Stimulated activated CD4-positive, alpha-beta T cell treated with anti-CD3 and anti-CD28 coated beads, Interleukin-1b, Interleukin-23, amount 100 ng/mL, for 48 hours (primary cell): Measurements from ENCODE around the gene ALB.

Experiments
- DNase-seq: peaks from one replicate; pipeline ENCODE4 v3.0.0-alpha.2; 2020

Gene ALB

DNA sequence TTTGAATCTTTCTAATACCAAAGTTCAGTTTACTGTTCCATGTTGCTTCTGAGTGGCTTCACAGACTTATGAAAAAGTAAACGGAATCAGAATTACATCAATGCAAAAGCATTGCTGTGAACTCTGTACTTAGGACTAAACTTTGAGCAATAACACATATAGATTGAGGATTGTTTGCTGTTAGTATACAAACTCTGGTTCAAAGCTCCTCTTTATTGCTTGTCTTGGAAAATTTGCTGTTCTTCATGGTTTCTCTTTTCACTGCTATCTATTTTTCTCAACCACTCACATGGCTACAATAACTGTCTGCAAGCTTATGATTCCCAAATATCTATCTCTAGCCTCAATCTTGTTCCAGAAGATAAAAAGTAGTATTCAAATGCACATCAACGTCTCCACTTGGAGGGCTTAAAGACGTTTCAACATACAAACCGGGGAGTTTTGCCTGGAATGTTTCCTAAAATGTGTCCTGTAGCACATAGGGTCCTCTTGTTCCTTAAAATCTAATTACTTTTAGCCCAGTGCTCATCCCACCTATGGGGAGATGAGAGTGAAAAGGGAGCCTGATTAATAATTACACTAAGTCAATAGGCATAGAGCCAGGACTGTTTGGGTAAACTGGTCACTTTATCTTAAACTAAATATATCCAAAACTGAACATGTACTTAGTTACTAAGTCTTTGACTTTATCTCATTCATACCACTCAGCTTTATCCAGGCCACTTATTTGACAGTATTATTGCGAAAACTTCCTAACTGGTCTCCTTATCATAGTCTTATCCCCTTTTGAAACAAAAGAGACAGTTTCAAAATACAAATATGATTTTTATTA lies 28.3 kb downstream of the ALB start:
- DNase-seq: no peak

DNA sequence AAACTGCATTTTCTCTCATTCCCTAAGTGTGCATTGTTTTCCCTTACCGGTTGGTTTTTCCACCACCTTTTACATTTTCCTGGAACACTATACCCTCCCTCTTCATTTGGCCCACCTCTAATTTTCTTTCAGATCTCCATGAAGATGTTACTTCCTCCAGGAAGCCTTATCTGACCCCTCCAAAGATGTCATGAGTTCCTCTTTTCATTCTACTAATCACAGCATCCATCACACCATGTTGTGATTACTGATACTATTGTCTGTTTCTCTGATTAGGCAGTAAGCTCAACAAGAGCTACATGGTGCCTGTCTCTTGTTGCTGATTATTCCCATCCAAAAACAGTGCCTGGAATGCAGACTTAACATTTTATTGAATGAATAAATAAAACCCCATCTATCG lies 29.1 kb downstream of the ALB start:
- no peak for DNase-seq

DNA sequence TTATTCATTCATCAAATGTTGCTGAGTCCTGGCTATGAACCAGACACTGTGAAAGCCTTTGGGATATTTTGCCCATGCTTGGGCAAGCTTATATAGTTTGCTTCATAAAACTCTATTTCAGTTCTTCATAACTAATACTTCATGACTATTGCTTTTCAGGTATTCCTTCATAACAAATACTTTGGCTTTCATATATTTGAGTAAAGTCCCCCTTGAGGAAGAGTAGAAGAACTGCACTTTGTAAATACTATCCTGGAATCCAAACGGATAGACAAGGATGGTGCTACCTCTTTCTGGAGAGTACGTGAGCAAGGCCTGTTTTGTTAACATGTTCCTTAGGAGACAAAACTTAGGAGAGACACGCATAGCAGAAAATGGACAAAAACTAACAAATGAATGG lies 30.2 kb downstream of the ALB start:
- DNase-seq: no peak

DNA sequence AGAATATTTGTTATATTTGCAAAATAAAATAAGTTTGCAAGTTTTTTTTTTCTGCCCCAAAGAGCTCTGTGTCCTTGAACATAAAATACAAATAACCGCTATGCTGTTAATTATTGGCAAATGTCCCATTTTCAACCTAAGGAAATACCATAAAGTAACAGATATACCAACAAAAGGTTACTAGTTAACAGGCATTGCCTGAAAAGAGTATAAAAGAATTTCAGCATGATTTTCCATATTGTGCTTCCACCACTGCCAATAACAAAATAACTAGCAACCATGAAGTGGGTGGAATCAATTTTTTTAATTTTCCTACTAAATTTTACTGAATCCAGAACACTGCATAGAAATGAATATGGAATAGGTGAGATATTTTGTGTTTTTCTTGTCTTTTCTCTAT lies 31.9 kb downstream of the ALB start, which contains the start of gene AFP:
AFP (plus strand) TSS at position 238 of the 400 bp plus-strand sequence; CDS start at position 280, 42 bp downstream.
- no peak for DNase-seq

DNA sequence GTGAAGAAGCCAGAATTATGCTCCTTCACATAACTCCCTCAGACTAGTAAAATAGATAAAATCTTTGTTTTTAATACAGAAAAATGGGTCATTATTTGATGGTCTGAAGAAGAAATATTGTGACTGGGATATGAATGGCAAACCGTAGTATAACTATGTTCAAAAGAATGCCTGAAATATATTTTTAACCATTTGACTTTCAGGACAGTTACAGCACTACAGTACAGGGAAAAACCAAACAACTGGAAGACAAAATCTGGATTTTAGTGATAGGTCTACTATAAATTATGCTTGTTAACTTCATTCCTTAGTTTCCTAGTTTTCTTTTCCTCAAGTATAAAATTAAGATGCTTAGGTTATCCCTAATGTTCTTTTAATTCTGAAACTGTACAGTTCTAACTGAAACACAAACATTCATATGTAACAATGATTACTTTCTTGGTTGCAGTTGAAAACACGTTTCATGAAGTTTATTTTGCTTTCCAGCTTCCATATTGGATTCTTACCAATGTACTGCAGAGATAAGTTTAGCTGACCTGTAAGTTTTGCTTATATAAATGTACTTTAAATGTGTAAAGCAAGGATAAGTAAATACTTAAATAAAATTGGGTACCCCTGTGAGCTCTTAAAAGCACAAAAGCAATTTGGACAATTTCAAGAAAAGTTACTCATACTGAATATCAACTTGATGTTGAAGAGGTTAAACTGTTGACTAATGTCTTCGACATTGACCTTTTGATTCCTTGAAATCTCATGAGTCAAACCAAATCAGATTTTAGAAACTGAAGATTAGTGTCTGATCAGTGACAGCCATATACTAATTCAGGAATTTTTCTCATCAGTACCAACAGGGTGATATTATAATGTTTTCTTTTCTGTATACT lies 32.8 kb downstream of the ALB start:
- no peak for DNase-seq

DNA sequence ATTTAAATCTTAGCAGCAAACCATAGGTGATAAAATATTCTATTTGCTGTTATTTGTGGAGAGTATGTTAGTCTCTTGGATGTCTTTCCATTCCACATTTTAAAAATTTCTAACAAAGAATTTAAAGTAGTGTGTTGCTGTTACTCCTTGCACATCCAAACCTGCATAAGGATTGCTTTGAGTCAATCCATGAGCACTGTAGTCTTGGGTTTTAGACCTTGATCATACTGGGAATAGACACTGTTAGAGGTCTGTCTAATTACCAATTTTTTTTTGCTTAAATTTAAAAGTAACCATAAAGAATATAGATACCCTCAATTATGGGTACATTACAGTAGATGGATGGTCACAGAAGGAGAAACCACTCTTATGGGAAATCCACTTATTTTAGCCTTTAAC lies 33.5 kb downstream of the ALB start:
- DNase-seq: no peak

DNA sequence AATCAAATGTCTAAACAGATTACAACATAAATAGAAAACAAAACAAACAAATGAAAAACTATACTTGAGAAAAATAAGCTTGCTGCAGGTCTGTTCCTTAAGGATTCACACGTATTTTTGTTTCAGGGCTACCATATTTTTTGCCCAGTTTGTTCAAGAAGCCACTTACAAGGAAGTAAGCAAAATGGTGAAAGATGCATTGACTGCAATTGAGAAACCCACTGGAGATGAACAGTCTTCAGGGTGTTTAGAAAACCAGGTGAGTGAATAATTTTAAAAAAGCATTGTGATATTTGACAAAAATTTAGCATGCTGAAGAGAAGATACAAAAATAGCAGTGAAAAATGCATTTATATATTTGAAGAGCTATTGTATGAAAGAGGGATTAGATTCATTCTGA lies 34.0 kb downstream of the ALB start:
- DNase-seq: no peak

DNA sequence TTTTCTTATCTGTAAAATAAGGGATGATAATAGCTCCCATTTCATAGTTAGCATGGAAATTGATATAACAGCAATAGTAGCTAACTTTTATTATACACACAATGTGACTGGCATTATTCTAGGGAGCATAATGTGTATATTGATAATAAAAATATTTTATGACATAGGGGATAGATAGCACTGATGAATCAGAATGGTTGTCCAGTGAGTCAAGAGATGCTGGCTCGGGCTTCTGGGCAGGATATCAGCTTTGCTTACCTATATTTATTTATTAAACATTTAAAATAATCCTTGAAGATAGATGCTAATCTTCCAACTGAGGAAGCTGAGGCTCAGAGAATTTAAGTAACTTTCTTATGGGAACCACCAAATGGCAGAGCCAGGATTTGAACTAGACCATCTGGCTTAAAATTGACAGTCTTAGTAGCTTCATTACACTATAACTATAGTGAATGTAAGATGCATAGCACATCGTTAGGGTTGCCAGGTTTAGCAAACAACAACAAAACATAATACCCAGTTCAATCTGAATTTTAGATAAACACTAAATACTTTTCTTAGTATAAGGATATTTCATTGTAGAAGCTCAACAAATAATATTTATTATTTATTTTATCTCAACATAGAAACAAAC lies 34.6 kb downstream of the ALB start:
- DNase-seq: no peak

DNA sequence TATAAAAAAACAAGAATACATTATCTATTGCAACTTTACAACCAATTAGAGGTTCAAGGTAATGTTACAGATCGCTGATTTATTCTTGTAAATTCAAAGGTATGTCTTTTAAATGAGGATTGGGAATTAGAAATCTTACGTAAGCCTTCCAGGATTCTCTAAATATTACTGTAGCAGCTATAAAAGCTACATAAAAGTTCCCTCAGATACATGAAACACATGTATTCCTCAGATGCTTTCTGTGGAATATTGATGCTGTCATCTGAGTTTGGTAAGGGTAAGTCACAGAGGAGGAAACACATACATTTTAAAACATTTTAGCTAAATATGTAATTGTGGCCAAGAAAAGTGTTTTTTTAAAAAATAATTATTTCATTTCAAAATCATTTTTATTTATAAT lies 35.4 kb downstream of the ALB start:
- DNase-seq: no peak

DNA sequence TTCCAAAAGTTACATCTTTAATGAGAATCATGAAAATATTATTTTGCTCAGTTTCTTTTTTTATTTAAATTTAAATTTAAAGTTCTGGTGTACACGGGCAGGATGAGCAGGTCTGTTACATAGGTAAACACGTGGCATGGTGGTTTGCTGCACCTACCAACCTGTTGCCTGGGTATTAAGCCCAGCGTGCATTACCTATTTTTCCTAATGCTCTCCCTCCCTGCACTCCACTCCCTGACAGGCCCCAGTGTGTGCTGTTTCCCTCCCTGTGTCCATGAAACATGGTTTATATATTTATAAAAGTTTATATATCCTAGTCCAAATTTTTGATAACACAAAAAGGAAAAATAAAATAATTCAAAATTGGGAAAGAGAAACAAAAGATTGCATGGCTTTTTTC lies 35.9 kb downstream of the ALB start:
- DNase-seq: no peak

DNA sequence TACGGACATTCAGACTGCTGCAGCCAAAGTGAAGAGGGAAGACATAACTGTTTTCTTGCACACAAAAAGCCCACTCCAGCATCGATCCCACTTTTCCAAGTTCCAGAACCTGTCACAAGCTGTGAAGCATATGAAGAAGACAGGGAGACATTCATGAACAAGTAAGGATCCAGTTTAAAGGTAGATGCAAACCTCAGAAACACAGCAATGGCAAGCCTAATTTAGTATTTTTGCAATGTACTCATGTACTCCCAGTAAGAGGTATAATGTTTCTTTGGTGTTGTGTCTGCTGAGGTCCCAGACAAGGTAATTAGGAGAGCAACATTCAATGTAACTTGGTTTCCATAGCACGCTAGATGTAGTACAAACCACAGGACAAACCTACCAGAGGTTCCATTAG lies 36.6 kb downstream of the ALB start:
- DNase-seq: no peak

DNA sequence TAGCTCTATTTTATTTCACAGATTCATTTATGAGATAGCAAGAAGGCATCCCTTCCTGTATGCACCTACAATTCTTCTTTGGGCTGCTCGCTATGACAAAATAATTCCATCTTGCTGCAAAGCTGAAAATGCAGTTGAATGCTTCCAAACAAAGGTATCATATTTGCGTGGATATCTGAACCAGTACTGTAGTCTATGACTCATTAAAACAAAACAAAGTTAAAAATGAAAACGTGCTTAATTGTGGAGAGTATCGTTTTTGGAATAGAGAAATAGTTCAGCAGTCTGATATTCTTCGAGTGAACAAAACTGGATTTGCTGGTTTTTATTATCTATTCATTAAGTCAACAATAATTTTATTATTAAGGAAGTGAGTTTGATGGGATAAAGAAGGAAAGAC lies 38.2 kb downstream of the ALB start:
- DNase-seq: no peak

DNA sequence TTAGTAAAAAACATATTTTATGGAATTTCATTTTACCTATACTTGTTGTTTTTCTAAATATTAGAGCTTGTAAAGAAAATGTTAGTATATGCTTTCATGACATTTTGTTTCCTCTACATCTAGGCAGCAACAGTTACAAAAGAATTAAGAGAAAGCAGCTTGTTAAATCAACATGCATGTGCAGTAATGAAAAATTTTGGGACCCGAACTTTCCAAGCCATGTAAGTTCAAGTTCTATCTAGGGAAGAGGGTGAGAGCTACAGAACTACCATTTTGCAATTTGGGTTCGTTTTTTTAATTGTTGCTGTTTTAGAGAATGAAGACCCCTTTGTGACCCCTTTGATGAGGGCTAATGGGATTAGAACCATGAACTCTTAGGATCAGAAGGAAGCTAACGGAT lies 39.1 kb downstream of the ALB start:
- DNase-seq: no peak

DNA sequence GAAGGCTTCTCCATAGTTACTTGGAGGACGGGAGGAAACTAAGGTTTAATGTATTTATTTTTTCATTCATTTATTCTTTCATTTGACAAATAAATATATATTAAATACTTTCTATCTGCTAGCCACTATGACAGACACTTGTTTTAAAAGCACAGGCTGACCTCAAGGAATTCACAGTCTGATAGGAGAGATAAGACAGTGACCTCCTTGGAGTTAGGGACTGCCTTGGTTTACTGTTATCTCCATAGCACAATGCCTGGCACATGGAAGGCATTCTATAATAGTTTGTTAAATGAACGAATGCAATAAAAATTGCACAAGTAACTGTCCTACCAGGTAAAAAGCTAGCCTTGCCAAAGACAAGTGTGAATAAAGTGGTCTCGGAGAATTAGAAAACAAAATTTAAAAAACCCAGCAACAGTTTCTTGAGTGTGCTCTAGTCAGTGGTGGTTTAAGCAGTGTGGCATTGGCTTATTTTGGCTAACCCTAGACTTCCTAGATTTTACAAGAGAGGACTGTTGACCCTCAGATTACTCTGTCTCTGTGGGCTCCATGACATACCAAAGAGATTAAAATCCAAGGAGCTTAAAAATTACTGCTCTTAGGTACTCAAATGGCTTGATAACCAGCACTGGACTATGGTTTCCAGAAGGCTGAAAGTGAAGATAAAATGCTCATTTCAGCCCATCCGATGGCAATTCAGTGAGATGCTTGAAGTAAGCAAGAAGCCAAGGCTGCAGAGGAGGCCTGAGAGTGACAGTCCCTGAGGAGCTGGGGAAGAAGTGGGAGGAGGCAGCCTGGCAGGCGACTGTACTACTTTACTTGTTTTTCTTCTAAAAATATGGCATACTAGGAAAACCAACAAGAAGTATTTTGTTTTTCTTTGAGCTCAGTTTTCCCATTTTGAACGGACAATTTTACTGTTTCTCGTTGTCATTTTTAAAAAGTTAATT lies 41.6 kb downstream of the ALB start:
- no peak for DNase-seq

DNA sequence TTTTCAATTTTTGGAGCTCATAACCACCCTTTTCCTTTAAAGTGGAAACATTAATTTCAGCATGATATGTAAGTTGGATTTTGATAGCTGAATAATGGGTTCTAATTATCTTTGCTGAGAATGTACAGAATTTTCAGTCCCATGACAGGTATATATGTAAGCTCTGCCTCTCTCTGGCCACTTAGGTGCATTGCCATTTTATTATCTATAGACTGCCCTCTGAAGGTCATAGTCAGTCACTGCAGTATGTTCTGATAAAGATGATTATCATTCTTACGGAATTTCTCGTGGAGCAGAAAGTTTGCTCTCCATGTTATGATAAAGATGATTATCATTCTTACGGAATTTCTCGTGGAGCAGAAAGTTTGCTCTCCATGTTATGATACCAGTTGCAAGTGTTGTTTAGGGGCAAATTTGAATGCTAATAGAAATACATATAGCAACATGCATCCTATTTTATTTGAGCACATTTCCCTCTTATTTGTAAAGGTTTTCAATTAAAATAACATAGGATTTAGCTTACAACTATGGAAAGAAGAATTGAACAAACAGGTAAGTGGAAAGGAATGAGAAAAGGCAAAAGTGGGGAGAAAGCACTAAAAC lies 42.4 kb downstream of the ALB start:
- DNase-seq: no peak

DNA sequence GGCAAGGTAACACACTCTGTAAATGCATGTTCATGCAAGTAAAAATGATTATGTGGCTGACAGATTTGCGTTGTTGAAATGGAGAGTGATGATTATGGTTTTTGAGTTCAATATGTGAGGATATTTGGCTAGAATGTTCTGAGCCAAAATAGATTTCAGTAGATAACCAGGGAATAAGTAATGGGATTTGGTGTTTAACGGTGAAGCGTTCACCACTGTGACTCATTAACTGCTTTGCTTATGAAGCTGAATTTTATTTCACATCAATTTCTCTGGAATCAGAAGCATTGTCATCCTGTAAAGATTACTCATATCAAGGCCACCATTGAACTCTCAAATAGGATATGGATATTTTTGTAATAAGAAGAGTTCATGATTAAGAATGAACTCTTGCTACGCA lies 43.6 kb downstream of the ALB start:
- DNase-seq: no peak

DNA sequence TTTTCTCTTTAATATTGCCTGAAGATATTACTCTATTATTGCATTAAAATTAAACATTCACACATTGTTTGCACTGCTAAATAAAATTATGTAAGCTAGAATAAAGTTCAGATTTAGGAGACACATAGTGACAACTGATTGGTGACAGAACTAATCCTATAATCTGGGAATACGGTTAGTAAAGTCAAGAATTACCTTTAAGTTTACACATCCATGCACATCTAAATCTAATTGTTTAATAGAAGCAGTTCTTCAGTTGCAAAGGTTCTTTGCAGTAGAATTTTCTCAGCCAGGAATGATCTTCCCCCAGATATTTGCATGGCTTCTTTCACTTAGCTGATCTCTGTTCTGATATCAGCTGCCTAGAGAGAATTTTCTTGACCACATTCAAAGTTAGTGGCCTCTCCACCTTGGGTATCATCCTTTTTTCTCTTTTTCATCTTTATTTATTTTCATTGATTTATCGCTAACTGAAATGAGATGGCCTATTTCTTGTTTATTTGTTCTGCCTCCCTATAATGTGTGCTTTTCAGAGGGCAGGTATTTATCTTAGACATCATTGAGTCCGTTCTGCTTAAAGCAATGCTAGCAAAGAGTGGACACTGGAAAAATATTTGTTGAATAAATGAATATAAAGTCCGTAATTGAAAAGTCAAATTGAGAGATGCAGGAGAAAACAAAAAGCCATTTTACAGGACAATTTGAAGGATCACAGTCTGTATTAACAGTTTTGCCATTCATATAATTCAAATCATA lies 44.5 kb downstream of the ALB start:
- no peak for DNase-seq

DNA sequence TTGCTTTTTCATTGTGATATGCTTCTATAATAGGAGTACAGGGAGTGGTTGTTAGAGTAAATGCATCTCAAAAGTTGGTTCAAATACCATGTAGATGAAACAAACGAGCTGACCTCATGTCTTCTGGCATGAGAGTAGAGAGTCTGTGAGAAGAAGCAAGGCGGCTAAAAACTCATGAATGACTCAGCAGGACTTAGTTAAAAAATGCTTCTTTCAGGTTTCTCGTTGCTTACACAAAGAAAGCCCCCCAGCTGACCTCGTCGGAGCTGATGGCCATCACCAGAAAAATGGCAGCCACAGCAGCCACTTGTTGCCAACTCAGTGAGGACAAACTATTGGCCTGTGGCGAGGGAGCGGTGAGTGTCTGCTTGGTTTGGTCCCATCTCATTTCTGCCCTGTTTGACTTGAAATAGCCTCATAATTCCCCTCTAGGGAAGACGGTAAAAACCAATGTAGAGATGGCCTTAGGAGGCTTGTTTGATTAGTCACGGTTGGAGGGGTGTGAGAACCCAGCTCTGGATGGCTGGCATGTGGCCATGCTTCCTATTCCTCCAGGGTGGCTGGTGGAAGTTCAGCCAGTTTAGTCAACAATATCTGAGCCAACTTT lies 46.4 kb downstream of the ALB start:
- DNase-seq: no peak

DNA sequence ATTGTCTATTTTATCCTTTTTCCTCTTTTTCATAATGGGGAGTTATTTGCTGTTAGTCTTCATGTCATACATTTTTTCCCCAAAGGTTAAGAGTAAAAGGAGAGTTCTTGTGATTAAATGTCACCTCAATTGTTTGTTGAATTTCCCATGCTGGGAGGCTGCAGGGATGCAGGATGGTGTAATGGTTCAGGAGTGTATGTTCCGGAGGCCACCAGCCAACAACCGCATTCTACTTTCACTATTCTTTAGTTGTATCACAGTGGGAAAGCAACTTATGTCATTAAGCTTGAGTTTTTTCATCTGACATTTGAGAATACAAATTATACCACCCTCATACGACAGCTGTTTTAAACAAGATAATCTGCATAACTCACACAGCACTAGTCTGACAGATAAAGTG lies 47.3 kb downstream of the ALB start:
- no peak for DNase-seq

DNA sequence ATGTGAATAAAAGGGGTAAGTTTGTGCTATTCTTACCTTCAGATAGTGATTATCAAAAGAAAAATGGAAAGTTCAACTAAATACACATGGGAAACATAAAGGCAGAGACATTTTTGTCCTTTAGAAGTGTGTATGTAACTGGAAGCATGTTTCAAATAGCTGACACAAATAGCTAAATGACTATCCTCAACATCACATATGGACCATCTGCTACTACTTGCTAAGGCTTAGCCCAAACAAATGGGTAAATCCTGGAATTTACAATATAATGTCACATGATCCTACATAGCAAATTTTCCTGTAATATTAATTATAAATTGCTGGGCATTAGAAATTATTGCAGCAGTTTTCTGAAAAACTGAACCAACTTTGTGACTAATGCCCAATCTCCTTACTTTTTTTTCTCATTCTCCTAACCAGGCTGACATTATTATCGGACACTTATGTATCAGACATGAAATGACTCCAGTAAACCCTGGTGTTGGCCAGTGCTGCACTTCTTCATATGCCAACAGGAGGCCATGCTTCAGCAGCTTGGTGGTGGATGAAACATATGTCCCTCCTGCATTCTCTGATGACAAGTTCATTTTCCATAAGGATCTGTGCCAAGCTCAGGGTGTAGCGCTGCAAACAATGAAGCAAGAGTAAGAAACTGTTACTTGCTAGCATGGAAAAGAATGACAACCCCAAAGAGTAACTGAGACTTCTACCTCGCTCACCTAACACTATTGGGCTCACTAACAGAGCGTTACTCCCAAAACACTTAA lies 48.1 kb downstream of the ALB start:
- no peak for DNase-seq
